HG02588 (cell line): ENCODE results near the gene NAV1.
"Not testable (repeated sequence)": the region's sequence is repeated elsewhere in the genome, so short reads cannot be mapped to it uniquely, and the experiment has no call there.

Source experiments
- ATAC-seq: cut with Tn5 transposase; IDR thresholded peaks from one replicate; pipeline ENCODE4 v1.9.1; 2021; ENCODE audit warnings: mild to moderate bottlenecking, moderate library complexity; ENCODE audit not compliant: unreplicated experiment

The NAV1 gene

DNA sequence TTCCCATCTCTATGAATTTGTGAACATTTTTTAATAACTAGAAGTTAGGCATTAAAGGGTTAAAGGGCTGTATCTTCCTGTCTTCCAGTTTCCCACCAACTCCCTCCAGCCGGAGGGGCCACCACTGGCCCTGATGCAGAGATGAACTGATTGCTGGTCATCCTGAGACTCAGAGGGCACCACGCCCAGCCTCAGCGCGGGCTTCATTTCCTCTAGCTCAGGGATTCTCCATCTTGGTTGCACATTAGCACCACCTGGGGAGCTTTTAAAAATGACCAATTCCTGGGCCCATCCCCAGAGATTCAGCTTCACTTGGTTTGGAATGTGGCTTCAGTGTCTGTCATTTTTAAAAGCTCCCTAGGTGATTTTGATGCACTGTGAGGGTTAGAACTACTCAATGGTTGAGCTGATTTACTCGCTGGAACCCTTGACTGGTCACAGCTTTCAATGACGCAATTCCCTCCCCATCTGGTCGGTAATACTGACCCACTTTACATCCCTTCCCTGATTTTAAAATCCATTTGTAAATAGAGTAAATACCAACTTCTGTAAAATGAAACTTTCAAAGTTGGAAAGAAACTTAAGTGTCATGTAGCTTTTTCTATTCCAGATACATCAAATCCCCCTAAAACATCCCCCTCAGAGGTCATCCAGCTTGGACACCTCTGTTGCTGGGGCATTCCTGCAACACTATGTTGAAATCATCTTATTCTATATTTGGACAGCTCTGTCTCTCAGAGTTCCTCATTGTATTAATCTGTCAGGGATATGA, 5.1 kb downstream of the NAV1 start:
- ATAC-seq: no peak

DNA sequence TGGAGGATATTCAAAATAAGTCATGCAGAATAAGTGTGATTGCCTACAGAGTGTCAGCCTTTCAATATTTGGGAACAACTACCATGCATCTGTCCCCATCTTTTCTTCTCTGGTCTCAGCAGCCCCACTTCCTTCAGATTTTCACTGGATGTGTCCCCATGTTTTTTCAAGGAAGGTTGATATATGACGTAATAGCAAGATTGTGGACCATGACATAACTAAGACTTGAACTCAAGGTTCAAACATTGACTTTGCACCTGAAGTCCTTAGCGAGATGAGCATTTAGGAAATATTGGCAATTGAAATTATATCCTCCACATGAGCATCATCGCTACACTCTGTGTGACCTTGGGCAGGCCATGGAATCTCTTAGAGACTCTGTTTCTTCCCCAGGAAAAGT, 5.8 kb downstream of the NAV1 start:
- no peak for ATAC-seq

DNA sequence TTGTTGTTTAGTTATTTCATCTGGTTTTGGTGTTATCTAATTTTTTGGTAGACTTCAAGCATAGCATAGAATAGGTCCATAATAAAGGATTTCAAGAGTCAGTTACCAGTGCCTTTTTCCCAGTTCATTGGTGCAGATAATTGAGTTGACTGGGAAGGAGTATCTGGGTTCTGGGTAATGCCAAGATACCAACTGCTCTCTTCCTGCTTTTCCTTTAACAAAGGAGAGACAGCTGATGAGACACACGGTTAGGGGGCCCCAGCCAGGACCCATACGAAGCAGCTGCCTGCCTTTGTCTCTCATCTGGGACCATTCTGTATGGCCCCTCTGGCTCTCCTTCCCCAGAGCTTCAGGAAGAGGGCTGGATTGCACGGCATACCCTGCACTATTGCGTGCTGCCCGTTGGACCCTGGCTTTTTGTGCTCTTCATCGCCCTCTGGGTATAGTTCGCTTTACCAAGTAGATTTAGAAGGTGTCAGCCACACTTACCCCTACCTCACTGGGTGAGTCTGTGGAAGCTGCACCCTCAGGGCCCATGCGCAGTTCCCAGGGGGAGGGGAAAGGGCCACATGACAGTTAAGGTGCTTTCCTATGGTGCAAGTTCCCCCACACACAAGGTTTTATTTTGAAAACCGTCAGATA, 7.0 kb downstream of the NAV1 start:
- ATAC-seq: no peak

DNA sequence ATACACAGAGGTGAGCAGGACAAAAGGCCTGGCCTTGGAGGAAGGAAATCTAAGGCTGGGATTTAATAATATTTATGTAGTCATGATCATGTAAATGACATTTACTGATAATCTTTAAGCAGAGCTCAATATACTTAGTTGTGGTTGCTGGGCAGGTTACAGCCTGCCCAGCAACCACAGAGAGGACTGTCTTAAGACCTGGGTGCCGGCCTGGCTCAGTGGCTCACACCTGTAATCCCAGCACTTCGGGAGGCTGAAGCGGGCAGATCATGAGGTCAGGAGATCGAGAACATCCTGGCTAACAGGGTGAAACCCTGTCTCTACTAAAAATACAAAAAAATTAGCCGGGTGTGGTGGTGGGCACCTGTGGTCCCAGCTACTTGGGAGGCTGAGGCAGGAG, 10.6 kb downstream of the NAV1 start:
- ATAC-seq: not testable (repeated sequence)

DNA sequence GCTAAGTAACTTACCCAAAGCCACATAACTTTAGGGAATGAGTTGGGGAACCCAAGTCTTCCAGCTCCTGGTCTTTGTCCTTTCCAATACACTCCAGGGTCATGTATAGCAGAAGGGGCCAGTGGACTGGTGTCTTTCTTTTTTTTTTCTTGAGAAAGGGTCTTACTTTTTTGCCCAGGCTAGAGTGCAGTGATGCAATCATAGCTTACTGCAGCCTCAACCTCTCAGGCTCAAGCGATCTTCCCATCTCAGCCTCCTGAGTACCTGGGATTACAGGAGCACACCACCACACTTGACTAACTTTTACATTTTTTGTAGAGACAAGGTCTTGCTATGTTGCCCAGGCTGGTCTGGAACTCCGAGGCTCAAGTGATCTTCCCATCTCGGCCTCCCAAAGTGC, 12.2 kb downstream of the NAV1 start:
- ATAC-seq: no peak

DNA sequence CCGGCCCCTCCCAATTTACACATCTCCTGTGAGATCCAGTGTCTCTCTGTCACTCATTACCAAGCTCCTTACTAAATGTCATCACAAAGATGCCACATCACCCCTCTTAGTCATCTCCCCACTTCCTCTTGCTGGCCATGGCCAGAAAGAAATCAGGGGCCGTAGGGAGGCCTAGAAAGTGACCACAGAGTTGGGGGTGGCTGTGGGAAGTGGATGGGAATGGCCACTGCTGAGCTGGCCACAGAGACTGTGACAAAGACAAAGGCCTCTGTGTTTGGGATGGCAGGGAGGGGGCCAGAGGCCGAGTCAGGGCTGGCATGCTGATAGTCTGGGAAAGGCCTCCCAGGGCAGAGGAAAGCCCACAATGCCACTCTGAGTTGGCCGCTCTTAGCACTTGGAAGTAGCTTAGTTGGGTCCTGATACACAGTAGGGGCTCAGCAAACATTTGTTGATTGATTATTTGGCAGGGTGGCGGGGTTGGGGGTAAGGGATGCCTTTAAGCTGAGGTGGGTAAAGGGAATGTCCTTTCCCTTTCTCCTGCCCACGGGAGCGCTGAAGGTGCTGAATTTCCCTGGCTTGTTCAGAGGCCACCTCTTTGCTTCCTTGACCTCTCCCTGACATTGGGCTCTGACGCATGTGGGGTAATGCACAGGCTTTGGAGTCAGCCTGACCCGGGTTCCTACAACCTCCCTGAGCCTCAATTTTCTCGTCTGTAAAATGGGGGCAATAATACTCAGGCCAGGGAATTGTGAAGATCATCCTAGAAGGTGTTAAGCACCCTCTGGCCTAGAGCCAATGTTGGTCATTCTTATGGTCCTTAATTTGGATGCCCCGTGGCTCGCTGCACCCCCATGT, 13.2 kb downstream of the NAV1 start:
- no peak for ATAC-seq

DNA sequence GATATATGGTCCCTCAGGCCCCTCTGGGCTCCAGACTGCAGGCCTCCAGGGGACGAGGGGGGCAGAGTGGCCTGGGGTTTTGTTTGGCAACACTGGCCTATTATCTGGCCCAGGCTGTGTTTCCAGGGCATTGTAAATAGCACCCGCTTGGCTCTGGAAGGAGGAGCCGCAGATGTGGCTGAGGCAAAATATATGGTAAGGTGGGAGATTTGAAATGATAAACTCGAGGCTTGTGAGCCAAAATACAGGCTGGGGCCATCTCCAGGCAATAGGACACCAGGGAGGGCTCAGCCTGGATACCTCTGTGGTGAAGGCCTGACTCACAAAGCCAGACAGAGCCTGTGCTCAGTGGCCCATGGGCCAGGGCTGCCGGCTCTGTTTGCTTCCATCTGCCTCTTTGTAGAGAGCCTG, 14.0 kb downstream of the NAV1 start:
- ATAC-seq: no peak

DNA sequence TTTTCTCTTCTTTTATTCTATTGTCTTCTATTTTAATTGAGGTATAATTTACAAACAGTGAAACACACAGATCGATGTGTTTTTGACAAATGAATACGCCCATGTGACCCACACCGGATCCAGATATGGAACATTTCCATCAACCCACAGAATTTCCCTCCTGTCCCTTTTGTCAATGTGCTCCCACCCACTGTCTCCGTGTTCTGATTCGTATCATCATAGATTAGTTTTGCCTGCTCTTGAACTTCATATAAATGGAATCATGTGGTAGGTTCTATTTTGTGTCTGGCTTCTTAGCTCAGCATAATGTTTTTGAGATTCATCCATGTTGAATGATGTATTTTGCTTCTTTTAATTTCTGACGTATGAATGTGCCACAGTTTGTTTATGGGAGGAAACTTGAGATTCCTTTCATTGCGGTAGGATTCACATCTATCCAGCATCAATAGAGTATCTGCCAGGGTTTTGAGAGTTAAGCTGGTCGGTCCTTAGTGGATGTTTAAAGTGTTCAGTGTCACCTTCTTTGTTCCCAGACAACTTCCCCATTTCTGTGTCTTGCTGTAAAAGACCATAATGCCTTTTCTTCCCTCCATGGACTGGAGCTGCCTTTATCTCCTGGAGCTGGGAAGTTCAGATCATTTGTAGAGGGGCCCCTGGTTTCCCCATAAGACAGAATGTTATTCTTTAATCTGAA, 14.7 kb downstream of the NAV1 start:
- ATAC-seq: no peak

DNA sequence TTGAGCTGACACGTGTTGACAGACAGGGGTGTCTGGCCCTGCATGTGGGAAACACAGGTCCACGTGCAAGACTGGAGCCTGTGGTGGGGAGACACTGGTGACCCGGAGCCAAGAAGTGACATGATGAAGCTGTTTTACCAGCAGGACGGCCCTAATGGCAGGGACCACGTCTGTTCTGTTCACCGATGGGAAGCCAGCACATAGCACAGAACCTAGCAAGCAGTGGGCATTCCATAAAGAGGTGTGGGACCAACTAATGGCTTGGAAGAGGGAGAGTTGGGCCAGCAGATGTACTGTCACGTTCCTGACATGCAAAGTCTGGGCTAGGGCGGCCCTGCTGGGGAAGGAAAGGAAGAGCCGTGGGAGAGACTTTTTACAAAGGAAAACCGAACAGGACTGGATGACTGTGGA, 15.3 kb downstream of the NAV1 start:
- ATAC-seq: no peak

DNA sequence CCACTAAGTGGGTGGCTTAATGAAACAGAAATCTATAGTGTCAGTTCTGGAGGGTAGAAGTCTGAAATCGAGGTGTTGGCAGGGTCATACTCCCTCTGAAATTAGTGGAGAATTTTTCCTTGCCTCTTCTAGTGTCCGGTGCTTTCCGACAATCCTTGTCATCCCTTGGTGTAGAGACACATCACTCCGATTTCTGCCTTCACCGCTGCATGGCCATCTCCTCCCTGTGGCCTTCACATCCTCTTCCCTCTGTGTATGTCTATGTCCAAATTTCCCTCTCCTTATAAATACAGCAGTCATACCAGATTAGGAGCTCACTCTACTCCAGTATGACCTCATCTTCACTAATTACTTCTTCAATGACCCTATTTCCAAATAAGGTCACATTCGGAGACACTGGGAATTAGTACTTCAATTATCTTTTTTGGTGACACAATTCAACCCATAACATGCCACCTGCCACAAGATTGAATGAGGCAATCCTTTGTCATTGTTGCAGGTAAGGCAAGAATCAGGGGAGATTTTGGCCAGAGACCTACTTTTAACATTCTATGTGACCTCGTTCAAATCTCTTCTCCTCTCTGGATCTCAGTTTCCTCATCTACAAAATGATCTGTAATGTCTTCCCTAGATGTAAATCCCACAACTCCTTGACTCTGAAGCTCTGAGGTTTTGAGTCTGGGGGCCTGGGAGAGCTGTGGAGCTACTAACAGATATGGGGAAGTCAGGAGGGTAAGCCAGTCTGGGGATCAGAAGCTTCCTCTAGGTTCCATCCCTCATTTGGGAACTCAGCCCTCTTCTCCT, 16.1 kb downstream of the NAV1 start:
- ATAC-seq: no peak

DNA sequence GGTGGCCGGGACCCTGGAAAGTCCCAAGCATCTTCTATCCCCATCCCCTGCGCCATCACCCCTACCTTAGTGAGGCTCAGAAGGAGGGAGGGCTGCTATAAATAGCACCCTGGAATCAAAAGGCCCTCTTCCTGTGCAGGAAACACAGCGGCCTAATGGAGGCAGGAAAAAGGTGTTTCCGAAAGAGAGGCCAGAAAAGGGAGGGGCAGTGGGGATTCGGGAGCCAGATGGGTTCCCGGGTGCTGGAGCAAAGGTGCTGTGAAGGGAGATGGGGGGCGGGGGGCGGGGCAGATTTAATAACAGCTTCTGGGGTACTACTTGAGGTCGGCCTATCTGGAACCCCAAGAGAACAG, 16.6 kb downstream of the NAV1 start:
- no peak for ATAC-seq

DNA sequence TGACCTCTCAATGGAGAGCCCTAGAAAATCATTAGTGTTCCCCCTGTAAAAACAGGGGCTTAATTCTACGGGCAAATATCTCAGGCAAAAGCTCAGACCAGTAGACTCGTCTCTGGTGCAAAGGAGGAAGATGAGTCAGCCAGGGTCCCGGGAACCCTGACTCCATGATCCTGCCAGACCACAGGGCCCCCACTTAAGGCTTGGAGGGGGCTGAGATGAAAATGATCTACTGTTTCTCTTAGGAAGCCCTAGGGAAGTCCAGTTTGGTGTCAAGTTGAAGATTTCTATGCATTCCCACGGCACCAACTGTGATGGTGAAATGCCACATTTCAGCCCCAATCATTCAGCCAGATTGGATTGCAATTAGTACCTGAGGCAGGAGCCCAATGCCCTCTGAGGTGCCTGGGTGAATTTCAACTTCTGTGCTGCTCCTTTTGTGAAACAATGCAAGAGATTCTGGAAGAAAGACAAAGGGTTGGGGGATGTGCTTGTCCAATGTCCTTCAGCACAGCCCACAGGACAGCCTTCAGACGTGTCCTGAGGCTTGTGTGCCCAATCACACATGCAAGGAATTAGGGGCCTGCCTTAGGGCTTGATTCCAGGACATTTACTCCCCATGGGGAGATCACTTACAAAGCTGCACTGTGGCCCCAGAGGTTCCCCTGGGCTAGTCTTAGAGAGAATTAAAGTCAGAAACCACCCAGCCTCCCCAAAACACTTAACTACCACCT, 18.1 kb downstream of the NAV1 start:
- ATAC-seq: no peak

DNA sequence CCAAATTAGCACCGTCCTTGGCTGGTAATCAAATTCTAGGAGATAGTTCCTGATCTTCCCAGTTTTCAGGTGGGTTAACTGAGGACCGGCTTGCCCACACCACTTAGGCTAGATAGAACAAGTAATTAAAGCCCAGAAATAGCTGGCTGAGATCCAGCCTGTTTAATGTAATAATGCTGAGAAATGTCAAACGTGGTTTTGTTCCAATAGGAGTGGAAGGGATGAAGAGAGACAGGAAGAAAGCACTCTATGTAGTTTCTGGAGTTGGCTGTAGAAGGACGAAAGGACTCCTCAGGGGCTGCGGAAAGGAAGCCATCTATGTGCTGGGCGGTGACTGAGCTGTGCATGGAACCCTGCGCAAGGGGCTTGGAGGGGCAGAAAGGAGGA, 18.6 kb downstream of the NAV1 start:
- ATAC-seq: no peak

DNA sequence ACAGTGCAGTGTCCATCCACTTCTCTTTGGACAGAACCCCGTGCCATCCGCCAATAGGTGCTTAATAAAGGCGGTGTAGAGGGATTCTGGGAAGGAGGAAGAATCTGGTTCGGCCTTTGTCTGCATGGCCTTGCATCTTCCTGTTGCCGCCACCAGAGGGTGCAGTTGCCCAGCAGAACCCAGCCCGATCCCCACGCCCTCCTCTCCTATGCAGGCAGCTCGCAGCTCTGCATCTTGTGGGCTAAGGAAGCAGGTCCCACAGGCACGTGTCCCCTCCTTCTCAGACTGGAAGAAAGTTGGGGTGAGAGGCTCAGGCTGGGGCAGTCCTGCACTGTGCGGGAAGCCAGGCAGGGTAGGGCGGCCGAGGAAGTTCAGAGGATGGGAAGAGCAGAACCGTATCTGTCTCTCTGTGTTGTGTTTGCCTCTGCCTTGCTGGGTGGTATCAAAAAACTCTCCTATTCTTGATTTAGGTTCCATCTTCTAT, 20.8 kb downstream of the NAV1 start:
- ATAC-seq: peak; percentile 78

DNA sequence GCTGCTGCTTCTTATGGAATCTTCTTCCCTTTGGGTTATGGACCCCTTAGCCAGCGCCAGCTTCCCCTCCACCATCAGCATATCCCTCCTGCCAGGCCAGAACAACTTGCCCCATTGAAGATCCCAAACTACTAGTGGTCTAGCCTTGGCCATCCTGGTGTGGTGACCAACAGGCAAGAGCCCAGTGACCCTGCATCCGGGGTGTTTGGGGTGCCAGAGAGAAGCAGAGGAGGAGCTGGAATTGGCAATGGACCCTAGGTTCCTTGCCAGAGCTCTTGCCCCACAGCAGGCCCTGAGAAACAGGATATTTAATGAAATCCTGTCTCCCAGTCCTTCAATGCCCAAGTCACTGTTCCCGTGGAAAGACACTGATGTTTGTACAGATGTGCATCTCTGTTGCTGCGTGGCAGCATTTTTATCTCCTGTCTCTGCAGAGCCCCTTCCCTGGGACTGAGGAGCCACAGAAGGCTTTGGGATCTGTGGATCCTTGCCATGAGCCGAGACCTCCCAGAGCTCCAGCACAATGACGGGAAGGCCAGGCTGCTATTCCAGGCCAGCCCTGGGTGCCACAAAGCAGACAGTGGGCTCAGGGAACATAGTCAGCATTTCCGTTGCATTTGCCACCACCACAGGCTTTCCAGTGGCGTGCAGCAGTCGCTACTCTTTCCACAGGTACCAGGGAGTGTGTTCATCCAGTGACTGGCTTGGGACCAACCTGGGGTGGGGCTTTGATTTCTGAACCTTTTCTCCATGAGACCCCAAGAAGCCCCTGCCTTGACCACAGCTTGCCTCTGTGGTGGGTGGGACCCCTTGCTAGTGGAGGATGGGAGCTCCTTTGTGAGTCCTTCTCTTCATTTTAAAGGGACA, 21.6 kb downstream of the NAV1 start:
- ATAC-seq: no peak

DNA sequence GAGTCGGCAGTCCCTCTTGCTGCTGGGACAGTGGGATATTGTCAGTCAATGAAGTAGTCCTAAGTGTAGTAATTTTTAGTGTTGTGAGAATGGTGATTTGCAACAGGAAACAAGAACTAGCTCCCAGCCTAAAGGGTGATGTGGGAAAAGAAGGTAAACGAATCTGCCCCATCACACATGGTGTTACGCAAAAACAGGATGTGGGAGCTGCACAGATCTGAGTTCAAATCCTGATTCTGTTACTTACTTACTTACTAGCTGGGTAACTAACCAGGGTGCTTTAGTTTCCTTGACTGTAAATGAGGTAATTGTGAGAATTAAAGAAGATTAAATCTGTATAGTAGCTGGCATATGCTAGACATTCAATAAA, 22.3 kb downstream of the NAV1 start:
- ATAC-seq: no peak

DNA sequence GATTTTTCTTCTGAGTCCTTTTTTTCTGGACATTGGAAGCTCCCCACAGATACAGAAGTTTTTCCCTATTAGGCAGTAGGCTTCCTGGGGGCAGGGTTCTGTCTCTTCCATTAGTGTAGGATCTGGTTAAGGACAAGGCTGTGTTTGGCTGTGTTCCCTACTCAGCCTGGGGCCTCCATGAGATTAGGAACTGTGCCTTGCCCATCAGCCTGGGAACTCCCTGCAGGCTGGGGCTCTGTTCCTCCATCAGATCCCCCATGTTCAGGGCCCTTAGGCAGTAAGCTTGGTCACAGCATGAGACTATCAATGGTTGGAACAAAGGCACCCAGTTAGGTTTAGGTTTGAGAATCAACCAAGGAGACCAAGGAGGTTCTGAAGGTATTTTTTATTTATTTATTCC, 22.7 kb downstream of the NAV1 start:
- no peak for ATAC-seq

DNA sequence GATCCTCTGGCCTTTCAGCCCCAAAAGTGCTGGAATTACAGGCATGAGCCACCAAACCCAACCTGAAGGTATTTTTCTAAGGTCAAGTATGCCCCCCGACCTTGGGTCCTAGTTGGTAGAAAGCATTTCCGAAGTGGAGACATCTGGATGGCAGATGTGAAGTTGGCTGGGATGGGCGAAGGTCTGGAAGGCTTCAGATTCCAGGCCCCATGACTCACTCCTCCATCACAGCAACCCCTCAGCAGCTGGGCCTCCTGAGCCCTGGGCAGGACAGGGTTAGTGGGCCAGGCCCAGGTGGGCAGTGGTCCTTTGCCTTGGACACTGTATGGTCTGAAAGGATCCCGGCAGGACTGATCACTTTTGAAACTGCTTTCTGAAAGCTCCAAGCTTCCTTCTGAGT, 23.3 kb downstream of the NAV1 start:
- ATAC-seq: no peak
